Measurements from ENCODE around the gene EMP1.
A peak's percentile ranks its signal among the peaks of the same experiment; 100 is the strongest.

Gene EMP1

GRCh38 chr12:13198241-13198640 lies 1.7 kb downstream of the EMP1 start:
- no peak for DNase-seq

- no peak for DNase-seq
Measured at GRCh38 chr12:13198876-13199275, 2.4 kb downstream of the EMP1 start.

DNA sequence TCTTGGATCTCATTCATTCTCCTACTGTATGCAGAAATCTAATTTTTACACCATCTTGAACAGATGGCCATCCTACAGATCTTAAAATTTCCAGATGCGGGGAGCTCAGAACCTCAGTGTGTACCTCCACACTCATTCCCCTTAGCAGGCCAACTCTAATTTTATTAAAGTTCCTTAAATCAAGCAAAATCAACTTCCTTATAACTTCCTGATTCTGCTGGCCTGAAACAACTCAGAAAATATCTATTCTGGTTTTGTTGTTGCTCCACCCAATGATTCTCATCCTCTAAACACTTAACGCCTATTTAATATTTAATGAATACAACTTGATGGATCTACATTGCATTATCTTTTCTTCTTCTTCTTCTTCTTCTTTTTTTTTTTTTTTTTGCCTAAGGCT lies 3.1 kb downstream of the EMP1 start:
- no peak for DNase-seq

- no peak for DNase-seq
Measured at GRCh38 chr12:13200841-13201240, 4.3 kb downstream of the EMP1 start.

DNA sequence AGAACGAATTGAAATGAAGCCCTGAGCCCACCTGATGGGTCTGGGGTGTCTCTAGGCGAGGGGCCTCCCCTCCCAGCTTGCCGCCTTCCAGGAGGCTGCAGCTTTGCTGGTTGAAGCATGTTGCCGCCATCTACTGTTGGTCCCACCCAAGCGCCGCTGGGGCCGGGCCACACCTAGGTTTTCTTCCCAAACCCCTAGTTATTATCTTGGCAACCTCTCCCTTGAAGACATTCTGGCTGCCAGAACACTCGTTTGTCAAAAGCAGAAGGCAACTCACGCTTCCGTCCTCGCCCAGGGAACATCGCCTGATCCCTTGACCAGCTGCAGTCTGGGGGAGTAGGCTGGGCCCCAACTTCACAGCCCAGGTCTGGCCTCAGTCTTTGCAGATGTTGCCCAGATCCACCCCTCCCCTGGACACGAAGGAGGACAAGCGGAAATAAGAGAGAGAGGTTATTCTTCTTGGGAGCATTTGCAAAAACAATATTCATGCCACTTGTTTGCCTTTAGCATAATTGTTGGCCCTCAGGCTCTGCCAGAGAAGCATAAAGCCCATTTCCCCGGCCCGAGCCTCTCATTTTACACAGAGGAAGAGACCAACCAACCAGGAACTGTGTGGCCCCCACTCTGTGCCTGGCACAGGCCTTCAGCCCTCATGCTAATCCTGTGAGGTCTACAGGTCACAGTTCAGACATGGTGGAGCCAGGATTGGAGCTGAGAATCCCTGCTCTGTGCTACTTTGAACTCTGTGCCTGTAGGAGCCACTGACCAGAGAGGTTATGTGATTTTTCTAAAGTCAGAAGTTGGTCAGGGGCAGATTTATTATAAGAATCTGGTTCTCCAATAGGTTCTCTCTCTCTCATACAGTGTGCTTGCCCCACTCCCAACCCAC lies 6.8 kb downstream of the EMP1 start:
- no peak for DNase-seq

- no peak for DNase-seq
Measured at GRCh38 chr12:13204428-13204827, 7.9 kb downstream of the EMP1 start.

- no peak for DNase-seq
Measured at GRCh38 chr12:13205809-13206559, 9.5 kb downstream of the EMP1 start.

DNA sequence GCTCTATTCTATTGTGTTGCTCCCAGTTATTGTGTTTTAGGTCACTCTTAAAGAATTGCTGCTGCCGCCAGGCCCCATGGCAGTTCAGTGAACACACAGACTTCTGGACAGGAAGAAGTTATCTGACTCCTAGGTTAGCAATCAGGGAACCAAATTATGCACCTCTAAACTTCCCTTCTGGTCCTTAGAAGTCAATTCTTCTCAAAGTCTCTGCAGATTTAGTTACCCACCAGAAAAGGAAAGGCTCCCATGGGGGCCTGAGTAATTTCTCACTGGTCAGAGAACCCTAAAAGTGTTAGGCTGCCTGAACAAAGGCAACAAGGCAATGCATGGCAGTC lies 10.0 kb downstream of the EMP1 start:
- no peak for DNase-seq

GRCh38 chr12:13208533-13209435 lies 12.3 kb downstream of the EMP1 start:
- DNase-seq = no peak

DNA sequence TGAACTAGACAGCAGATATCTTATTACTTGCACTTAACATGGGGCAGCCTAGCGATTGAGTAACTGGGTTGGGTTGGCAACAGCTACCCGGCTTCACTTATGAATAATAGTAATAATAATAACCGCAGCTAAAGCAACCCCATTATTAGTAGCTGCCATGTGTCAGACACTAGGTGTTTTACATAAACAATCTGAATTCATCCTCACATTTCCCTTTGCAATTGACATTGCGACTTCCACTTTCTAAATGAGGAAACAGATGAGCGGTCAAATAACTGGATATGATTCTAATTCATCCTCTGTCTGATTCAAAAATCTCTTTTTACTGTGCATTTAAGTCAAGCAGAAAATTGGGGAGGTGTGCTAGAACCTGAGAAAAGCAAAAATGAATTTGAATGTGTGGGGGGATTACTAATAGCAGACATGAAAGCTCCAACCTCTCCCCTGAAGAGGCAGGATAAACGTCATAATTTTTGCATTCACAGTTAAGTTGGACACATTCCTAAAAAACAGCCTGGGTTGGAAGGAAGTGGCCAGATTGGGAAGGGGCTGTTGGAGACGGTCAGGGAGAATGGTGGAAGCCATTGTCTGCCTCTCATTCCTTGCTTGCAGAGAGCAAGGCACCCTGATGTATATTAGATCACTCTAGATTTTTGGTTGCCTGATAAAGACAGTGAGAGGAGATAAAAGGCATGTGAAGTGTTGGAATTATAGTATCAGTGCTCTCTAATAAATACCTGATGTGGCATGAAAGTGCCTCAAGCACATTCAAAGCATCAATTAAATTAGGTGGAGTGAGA lies 13.1 kb downstream of the EMP1 start:
- no peak for DNase-seq

DNA sequence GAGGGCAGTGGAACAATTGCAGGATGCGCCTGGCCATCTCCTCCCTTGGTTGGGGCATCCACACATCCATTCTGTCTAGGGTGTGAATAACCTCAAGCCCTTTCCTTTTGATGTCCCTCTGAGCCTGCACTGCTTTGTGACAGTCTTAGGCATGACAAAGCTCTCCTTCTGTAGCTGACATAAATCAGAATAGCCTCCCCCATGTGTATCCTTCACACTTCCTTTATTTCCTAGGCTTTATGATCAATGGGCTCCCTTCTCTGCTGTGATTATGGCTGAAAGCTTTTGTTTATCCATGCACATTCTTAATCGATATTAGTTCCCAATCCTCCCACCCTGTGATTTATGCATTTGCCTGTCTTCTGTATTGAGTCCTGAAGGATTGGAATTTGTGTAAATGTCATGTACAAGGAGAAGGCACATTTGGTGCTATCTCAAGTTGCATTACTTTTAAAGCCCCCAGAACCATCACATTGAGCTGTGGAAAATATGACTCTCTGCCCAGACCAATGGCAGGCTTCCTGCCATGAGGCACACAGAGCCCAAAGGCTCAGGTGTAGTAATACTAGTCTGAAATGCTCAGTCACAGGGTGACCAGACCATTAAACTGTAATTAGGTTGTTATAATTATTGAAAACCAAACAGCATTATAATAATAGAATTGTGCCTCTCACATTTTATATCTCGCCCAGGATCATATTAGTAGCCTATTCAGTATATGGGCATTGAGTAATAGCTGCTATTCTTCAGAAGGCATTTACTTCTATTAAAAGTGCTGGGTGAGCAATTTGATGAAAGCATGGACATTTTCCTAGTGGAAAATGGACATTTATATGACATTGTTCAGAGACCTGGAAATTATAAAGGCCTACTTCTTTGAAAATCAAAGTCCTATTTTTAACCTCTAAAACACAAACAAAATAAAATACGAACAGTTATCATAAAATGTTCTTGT lies 14.0 kb downstream of the EMP1 start:
- no peak for DNase-seq

DNA sequence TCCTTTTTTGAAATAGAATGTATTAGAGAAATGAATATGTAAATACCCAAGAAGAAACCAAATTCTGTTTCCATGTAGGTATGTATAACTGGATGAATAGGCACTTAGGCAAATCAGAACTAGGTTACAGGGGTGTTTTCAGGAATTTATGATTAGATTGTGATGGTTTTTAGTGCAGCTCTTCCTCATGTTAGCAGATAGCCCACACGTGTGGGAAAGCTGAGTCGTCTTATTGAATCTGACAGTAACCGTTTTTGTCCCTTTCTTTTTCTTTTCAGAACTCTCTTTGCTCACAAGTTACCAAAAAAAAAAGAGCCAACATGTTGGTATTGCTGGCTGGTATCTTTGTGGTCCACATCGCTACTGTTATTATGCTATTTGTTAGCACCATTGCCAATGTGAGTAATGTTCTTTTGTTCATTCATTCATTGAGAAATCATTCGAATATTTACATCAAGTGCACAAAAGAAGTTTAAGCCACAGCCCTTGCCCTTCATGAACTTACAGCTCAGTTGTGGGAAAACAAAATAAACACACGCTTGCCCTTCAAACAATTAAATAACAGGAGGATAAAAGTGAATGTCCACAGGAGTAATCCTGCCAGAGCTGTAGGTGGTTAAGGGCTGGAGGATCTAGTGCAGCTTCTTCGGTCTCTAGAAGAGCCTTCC lies 14.8 kb downstream of the EMP1 start:
- no peak for DNase-seq

DNA sequence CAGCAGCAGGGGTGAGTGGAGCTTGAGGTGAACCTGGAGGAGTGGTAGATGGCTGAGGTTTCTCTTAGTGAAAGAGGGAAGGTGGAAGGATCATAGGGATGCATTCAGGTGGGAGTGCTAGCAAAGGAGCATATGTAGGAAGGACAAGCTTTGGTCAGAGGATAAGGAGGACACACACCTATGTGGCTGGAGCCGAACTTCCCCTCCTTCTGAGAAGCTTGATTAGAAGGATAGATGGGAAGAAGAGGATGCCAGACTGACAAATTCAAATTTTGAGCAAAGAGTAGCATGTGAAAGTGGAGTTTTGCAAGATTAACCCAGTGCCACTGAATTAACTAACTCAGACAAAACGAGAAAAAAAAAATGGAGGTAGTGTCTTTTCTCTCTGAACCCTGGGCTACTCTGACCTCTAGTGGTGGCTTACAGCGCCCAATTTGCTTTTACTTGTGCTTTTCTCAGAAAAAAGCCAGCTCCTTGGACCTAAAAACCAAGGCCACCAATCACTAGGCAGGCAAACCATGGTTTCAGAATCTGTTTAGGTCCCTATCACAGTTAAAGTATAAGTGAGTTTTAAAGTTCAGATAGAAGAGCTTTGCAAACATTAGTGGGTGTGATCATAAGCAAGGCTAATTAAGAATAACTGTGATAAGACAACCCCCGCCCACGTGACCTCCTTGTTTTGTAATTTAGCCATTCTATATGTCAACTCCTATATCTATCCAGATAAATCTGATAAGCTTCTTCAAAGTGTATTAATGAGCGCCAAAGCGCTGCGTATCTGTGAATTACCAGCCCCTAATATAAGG lies 15.5 kb downstream of the EMP1 start:
- peak; percentile 56 for DNase-seq

DNA sequence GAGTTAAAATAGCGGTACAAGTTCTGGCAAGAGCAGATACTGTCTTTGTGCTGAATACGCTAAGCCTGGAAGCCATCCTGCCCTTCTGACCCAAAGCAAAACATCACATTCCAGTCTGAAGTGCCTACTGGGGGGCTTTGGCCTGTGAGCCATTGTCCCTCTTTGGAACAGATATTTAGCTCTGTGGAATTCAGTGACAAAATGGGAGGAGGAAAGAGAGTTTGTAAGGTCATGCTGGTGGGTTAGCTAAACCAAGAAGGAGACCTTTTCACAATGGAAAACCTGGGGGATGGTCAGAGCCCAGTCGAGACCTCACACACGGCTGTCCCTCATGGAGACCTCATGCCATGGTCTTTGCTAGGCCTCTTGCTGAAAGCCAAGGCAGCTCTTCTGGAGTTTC lies 18.5 kb downstream of the EMP1 start:
- DNase-seq = no peak

- DNase-seq = no peak
Measured at GRCh38 chr12:13218641-13219040, 22.1 kb downstream of the EMP1 start.

- DNase-seq = no peak
Measured at GRCh38 chr12:13219320-13219719, 22.8 kb downstream of the EMP1 start.

DNA sequence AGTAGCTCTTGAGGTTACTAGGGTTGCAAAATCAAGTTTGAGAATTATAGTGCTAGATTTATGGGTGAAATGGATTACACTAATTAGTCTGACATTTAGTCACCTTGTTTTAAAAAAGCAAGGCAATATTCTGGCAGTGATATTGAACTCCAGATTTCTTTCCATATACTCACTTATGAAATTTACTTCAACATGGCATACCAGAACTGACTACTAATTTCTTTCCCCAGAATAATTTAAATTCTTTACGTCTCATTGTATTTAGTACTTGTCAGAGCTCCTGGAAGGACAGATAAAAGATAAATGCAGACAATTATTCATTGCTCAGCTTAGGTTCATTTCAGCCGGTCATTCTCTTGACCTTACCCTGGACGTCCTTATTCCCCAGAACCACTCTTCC lies 24.3 kb downstream of the EMP1 start:
- no peak for DNase-seq

DNA sequence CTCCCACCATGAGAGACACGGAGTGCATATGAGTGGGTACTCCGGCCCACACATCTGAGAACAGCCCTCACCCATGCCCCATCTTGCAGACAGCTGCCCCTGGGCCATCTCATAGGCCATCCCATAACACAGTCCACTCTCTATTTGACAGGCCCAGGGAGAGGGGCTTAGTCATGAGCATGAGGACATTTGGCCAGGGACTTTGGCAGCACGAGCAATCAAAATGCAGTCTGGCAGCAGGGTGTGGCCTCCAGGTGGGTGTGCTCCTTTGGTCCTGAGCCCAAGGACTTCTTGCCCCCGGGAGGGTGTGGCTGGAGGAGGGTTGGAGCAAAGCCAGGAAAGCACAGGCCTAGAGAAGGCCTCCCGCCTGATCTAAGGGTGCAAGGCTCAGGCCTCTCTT lies 25.6 kb downstream of the EMP1 start:
- DNase-seq = no peak

DNA sequence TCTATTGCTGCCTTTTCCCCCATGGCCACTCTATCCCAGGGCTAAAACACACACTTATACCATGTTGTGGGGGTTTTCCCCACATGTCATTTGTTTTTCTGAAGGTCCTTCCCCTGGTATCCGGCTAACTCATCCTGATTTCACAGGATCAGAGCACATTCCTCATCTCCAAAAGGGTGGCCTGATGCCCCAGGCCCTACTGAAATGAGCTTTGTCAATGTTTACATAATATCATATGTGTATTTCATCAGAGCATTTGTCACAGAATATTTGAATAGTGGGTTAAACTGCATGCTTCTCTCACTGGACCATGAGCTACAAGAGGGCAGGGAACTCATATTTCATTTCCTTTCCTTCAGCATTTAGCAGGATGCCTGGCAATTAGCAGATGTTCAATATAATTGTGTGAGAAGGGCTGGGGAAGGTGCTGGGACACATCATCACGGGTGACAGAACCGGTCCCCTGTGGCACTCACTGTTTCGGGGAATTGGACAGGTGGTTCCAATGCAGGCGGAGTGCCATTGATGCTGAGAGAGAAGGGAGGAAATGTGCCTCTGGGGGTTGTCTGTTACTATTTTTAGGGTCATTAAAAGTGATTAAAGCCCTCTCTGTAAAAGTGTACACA lies 26.8 kb downstream of the EMP1 start:
- DNase-seq = peak; percentile 24
